ENCODE results near the gene SLC25A23.
A peak's percentile ranks its signal among the peaks of the same experiment; 100 is the strongest.

The SLC25A23 gene

GRCh38 chr19:6414793-6415590, 44.6 kb downstream of the SLC25A23 start:
- TF ChIP-seq CTCF (IDR thresholded peaks at IDR 0.05), result no peak

GRCh38 chr19:6413721-6414643, 45.6 kb downstream of the SLC25A23 start:
- TF ChIP-seq CTCF (IDR thresholded peaks at IDR 0.05), result no peak

- no peak for TF ChIP-seq CTCF (IDR thresholded peaks at IDR 0.05)
Observed at GRCh38 chr19:6413291-6413690, 46.3 kb downstream of the SLC25A23 start.

- peak; percentile 56 for TF ChIP-seq CTCF (IDR thresholded peaks at IDR 0.05)
Observed at GRCh38 chr19:6412447-6413091, 47.0 kb downstream of the SLC25A23 start.

- no peak for TF ChIP-seq CTCF (IDR thresholded peaks at IDR 0.05)
Observed at GRCh38 chr19:6412061-6412446, 47.5 kb downstream of the SLC25A23 start.

- no peak for TF ChIP-seq CTCF (IDR thresholded peaks at IDR 0.05)
Observed at GRCh38 chr19:6409346-6409745, 50.2 kb downstream of the SLC25A23 start.

- no peak for TF ChIP-seq CTCF (IDR thresholded peaks at IDR 0.05)
Observed at GRCh38 chr19:6406401-6406800, 53.2 kb downstream of the SLC25A23 start.

Measured in LNCAP (cell line).